ENCODE measurements around the gene ROCK1.

ROCK1 gene

DNA sequence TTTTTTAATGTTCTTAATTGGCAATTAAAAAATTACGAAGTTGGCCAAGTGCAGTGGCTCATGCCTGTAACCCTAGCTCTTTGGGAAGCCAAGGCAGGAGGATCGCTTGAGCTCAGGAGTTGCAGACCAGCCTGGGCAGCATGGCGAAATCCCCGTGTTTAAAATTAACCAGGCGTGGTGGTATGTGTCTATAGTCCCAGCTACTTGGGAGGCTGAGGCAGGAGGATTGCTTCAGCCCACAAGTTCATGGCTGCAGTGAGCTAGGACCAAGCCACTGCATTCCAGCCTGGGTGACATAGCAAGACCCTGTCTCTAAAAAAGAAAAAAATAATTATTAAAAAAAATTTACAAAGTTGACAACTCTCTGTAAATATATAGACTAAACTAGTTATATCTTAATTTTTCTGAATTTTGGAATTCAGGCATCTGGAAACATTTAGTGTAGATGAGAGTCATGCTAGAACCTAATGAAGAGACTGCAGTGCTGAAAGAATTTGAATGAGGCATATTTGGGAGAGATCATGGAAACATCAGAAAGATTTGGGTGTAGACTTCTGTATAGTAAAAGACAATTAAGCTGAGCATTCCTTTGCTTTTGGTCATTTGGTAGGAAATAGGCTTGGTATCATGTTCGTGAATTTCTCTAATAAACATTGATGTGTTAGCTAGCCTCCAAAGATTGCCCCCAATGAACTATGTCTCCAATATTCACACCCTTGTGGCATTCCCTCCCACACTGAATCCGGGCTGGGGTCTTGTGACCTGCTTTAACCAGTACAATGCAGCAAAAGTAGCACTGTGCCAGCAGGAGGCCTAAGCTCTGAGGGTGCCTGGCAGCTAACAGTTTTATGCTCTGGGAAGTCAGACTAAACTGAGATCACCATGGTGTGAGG is 4.2 kb upstream of the ROCK1 start:
- H3K4me1 ChIP-seq (ENCODE audit: insufficient read depth, poor library complexity, severe bottlenecking) = no peaks in the 10 kb centered on the region
- H3K27ac ChIP-seq (ENCODE audit: poor library complexity, severe bottlenecking) = no peak overlapping the region
- no peak for TF ChIP-seq CTCF (IDR thresholded peaks at IDR 0.05; ENCODE audit: poor library complexity, severe bottlenecking)
- no peaks in the 10 kb centered on the region for H3K27me3 ChIP-seq (ENCODE audit: insufficient read depth, poor library complexity, severe bottlenecking)
- no peak overlapping the region for H3K4me3 ChIP-seq (ENCODE audit: severe bottlenecking)
- no peak for ATAC-seq (ENCODE audit: low read depth)
- H3K36me3 ChIP-seq (ENCODE audit: low read depth) = no peaks in the 10 kb centered on the region
- no peak for DNase-seq (ENCODE audit: low spot score)
- no peaks in the 10 kb centered on the region for H3K9me3 ChIP-seq (ENCODE audit: severe bottlenecking)

GRCh38 chr18:21112543-21113105 is 1.0 kb upstream of the ROCK1 start:
- no peaks in the 10 kb centered on the region for H3K9me3 ChIP-seq (ENCODE audit: severe bottlenecking)
- DNase-seq (ENCODE audit: low spot score) (no peak), ATAC-seq (ENCODE audit: low read depth) (no peak)
- H3K36me3 ChIP-seq (ENCODE audit: low read depth) = peaks cover 8% of the 10 kb centered on the region
- peak overlapping the region; percentile 92 for H3K4me3 ChIP-seq (ENCODE audit: severe bottlenecking)
- TF ChIP-seq CTCF (IDR thresholded peaks at IDR 0.05; ENCODE audit: poor library complexity, severe bottlenecking) = no peak
- H3K4me1 ChIP-seq (ENCODE audit: insufficient read depth, poor library complexity, severe bottlenecking) = peaks cover 9% of the 10 kb centered on the region
- H3K27ac ChIP-seq (ENCODE audit: poor library complexity, severe bottlenecking) = peak overlapping the region; percentile 81
- H3K27me3 ChIP-seq (ENCODE audit: insufficient read depth, poor library complexity, severe bottlenecking) = no peaks in the 10 kb centered on the region

DNA sequence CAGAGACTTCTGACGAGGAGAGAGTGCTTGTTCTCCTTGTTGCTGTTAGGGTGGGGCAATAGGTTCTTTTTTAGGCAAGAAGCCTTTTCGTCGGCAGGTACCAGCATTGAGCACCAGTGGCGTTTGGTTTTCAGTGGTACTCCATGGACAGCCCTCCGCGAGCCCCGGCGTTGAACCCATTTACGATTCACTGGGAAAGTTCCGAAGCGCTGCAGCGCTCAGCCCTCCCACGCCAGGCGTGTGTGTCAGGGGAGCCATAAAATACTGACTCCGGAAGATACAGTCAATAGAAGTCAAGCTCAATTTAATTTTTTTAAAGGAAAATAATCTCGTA is 494 bp upstream of the ROCK1 start:
- TF ChIP-seq CTCF (IDR thresholded peaks at IDR 0.05; ENCODE audit: poor library complexity, severe bottlenecking) = no peak
- Histone ChIP-seq H3K9me3 (ENCODE audit: severe bottlenecking) (no peaks in the 10 kb centered on the region), H3K4me3 (ENCODE audit: severe bottlenecking) (peak overlapping the region; percentile 92), H3K36me3 (ENCODE audit: low read depth) (peaks cover 8% of the 10 kb centered on the region), H3K27me3 (ENCODE audit: insufficient read depth, poor library complexity, severe bottlenecking) (no peaks in the 10 kb centered on the region), H3K4me1 (ENCODE audit: insufficient read depth, poor library complexity, severe bottlenecking) (peaks cover 9% of the 10 kb centered on the region), H3K27ac (ENCODE audit: poor library complexity, severe bottlenecking) (peak overlapping the region; percentile 81)
- DNase-seq (ENCODE audit: low spot score) = no peak
- ATAC-seq (ENCODE audit: low read depth) = no peak; the same call in 2 of the 3 replicates

- ATAC-seq (ENCODE audit: low read depth) (peak; percentile 1; the same call in 1 of the 3 replicates), DNase-seq (ENCODE audit: low spot score) (no peak)
- Histone ChIP-seq H3K4me3 (ENCODE audit: severe bottlenecking) (peak overlapping the region; percentile 92), H3K4me1 (ENCODE audit: insufficient read depth, poor library complexity, severe bottlenecking) (peaks cover 9% of the 10 kb centered on the region), H3K36me3 (ENCODE audit: low read depth) (peaks cover 8% of the 10 kb centered on the region), H3K27me3 (ENCODE audit: insufficient read depth, poor library complexity, severe bottlenecking) (no peaks in the 10 kb centered on the region), H3K27ac (ENCODE audit: poor library complexity, severe bottlenecking) (peak overlapping the region; percentile 81), H3K9me3 (ENCODE audit: severe bottlenecking) (no peaks in the 10 kb centered on the region)
- no peak for TF ChIP-seq CTCF (IDR thresholded peaks at IDR 0.05; ENCODE audit: poor library complexity, severe bottlenecking)
Observed at GRCh38 chr18:21110713-21111345, 784 bp downstream of the ROCK1 start.

All from RWPE2 (cell line).